ENCODE measurements around the gene DAB1.

The DAB1 gene

GRCh38 chr1:57423656-57424211 is at the start of gene DAB1:
Gene DAB1, minus strand, starts transcription at chr1:57424060. Its CDS starts 133,030 bp downstream, at chr1:57291030.
- DNase-seq: no peak

- no peak for DNase-seq
These were observed 49.6 kb upstream of the DAB1 start for GRCh38 chr1:57473448-57473847.

DNA sequence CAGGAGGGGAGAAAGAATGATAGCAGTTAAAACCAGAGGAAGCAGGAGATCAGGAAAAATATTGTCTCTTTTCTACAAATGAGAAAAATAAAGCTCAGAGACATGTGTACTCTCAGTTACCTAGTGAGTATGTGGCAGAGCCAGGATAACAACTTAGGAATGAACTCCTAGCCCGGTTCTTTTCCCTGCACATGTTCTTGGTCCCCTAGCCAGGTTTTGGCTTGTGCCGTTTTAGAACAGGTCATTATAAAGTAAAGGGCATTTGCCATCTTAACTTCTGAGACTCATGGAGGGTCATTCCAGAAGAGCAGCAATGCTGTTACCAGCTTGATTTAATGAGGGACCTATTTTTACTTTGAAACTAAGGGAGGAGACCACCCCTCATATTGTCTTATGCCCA is 48.1 kb upstream of the DAB1 start:
- no peak for DNase-seq

DNA sequence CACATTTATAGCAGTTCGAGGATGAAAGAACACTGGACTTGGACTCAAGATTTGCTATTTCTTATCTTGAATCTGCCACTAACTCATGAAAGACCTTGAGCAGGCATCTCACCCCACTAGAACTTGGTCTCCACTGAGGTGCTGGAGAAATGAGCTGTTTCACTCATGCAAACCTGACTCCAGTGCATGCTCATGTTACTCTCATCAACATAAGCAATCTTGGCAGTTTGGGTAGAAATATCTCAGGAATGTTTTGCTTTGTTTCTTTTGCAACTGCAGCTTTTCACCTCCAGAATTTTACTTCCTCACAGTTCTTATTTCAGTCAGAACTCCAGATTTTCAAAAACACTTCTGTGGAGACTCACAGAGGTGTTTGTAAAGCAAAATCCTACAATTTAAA is 46.2 kb upstream of the DAB1 start:
- no peak for DNase-seq

DNA sequence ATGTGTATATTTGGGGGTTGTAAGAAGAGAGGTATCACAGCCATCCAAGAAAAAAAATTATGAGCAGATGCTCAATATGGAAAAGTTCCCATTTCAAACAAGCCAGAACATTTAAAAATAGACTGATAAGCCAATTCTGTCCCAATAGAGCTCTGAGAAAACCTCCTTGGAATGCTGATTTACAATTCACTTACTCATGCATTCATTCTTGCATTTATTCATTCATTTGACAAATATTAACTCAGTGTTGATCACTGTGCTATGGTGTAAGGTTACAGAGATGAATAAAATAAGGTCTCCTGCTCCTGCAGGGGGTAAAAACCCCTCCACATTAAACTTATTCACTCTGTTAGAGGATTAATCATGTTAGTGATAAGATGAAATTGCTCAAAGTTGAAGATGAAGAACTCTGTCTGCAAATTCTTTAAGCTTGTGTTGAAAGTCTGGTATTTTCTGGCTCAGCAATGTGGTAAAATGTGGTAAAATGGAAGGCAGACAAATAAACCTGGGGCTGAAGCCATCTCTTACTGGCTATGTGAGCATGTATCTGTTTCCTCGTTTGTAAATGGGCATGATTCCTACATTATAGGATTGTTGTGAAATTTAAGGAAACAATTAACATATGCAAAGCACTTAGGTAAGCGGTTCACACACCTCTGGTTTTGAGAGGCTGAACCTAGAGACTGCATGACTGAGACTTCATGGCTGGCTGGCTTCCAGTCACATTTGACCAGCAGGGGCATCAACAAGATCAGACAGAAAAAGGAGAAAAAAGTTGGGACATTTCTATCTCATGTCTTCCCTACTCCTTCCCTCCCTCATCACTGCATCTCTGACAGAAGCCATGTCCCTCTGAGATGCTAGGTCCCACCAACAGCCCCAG is 45.0 kb upstream of the DAB1 start:
- DNase-seq: no peak

DNA sequence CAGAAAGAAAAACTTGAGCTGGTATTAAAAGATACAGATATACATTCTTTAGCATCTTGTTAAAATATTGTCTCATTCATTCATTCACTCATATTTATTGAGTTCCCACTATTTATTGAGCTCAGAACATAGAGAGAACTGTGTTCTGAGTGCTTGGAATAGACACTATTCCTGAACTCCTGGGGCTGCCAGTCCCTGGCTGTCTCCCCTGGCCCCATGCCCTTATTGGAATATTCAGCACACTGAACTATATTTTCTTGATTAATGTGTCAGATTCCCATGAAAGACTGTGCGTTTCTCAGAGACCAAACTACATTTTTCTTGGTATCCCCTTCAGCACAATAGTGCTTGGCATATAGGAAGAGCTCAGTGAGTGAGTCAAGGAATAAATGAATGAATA is 44.0 kb upstream of the DAB1 start:
- DNase-seq: no peak

DNA sequence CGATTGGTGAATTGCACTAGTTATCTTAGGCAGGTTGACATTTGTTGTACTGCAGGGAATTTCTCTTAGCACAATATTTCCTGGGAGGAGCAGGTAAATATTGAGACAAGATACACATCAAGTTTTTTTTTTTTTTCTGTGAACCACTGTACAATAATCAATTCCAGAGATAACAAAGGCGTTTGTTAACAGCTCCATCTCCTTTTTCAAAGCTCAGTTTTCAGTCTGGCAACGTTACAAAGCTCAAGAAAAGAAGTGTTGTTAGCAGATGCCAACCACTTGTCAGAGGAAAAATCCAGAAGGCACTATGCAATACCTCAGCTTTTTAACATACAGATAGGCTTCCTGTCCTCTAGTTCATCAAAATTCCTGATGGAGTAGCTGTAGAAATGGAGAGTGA is 40.9 kb upstream of the DAB1 start:
- DNase-seq: no peak

DNA sequence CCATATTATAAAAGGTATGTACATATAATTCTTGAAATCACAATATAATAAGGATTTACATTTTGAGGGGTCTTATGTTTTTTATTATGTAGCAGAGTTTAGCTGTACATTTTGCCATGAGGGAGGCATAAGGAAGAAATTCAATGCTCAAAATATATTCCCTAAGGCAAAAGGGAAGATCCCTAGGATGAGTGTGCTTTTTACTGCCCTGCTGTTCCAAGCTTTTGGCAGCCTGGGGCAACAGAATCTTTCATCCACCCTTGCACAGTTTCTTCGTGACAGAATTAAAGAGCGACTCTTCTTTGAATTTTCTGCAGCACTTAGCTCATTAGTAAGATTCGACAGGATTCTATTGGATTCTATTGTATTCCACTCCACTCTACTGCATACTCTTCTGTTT is 39.5 kb upstream of the DAB1 start:
- DNase-seq: no peak

DNA sequence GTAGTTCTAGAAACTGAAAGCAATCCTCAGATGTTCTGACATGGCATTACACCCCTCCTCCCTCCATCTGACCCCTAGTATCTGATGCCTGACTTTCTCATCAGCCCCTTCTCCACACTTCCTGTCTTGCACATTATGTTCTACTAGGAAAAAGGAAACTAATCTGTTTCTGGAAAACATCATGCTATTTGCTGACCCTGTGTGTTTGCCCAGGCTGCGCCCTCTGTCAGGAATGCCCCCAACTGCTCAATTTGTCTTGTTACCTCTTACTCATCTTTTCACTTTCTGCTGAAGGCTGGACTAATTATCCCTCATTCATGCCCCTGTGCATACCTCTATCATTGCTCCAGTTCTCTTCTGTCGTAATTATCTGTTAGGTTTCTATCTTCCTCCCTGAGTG is 37.5 kb upstream of the DAB1 start:
- no peak for DNase-seq

- no peak for DNase-seq
These were observed 27.7 kb upstream of the DAB1 start for GRCh38 chr1:57451516-57451915.

GRCh38 chr1:57450981-57451380 is 27.1 kb upstream of the DAB1 start:
- DNase-seq: no peak

DNA sequence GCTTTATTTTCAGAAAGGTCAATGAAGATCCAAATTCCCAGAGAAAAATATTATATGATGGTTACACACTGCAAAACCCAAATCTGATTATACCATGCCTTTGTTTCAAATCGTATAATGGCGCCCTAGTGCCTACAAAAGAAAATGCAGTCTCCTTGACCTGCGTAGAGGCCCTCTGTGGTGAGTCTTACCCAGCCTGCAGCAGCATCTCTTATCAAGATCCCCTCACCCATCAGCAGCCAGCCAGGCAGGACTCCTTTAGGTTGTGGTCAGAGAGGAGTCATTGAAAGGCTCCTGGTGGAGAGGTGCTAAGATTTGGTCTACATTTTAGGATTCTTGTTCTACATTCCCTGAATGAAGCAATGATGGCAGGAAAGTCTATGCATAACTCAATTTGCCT is 23.7 kb upstream of the DAB1 start:
- no peak for DNase-seq

DNA sequence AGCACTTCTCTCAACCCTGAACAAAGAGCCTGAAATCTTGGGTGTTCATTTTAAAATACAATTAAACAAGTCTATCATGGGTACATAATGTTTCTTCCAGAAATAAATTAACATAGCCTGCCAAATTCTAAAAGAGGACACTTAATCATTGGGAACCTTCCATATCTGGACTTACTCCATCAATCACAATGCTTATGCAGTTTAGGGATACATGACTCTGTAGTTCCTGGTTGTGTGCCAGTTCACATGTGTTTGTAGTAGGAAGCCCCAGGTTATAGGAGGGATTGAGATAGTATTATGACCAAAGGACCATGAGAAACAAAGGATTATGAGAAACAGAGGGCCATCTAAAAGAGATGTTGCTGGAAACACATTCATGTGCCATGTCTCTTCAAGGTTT is 19.1 kb upstream of the DAB1 start:
- no peak for DNase-seq

- no peak for DNase-seq
These were observed 16.2 kb upstream of the DAB1 start for GRCh38 chr1:57440096-57440495.

GRCh38 chr1:57431400-57431799 is 7.5 kb upstream of the DAB1 start:
- no peak for DNase-seq

- no peak for DNase-seq
These were observed 569 bp upstream of the DAB1 start for GRCh38 chr1:57424231-57425027.

DNA sequence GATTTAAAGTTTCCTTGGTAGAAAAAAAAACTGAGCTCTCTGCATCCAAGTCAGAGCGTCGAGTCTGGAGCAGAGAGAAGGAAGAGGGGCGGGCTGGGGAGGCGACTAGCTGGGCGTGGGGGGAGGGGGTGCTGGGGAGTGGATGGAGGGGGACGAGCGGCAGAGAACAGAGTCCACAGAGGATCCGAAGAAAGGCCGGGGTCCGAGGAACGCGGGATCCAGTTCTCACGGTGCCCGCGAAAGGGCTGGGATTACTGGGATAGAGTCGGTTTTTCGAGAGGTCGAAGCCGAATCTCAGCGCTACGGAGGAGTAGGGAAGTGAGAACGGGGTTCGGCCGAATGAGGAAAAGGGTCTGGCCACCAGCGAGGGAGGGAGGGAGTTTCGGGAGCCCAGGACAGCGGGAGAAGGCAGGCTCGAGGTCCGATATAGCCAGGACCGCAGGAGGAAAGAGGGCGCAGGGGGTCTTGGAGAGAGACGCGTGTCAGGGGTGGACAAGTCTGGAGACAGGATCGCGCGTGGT is 665 bp downstream of the DAB1 start:
- DNase-seq: no peak

DNA sequence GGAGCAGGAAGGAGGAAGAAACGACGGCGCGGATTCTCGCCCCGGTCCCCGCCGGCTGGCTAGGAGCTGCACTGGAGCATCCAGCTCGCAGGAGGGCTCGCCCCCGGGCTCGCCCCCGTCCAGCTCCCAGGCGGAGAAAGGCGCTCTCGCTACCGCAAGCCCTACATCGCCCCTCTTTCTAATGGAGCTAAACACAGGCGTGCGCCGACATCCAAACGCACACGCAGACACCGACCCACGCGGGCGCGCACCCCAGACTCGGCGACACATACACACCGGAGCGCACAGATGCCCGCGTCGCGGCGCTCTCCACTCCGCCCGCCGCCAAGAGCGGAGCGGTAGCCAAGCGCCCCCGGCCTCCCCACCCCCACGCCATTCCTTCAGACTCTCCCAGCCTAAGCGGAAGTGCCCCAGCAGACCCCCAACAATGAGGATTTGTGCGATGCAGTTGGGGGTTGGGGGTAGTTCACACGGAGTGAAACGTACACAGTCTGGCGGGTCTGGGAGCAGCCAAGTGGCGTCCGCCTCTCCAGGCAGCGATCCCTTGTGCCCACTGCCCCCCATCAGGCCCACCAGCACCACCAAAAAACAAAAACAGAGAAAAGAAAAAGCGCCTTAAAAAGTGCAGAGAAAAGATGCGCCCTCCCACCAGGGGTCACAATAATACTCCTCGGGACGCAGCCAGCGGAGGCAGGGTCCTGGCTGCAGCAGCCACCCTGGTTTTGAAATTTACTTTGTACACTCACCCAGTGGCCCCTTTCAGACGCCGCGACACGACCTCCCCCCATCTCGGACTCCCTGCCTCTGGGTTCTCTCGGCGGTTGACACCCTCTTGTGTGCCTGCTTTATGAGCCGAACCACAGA is 1.4 kb downstream of the DAB1 start:
- DNase-seq: no peak

DNA sequence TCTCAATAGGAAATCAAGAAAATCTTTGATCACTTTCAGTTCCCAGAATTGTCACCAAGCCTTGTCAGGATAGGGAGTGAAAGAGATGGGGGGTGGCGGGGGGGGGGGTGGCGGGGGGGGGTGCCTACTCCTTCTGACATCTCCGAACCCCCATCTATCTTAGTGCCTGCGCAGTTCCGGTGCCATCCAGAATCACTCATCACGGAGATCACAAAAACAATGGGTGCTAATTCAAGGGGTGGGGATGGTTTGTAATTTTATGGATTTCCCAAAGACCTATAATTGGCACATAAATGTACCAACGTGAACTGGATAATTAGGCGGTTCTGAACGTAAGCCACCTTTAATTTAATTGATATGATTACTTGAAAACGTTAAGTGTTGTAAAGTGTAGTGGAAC is 2.1 kb downstream of the DAB1 start:
- no peak for DNase-seq

DNA sequence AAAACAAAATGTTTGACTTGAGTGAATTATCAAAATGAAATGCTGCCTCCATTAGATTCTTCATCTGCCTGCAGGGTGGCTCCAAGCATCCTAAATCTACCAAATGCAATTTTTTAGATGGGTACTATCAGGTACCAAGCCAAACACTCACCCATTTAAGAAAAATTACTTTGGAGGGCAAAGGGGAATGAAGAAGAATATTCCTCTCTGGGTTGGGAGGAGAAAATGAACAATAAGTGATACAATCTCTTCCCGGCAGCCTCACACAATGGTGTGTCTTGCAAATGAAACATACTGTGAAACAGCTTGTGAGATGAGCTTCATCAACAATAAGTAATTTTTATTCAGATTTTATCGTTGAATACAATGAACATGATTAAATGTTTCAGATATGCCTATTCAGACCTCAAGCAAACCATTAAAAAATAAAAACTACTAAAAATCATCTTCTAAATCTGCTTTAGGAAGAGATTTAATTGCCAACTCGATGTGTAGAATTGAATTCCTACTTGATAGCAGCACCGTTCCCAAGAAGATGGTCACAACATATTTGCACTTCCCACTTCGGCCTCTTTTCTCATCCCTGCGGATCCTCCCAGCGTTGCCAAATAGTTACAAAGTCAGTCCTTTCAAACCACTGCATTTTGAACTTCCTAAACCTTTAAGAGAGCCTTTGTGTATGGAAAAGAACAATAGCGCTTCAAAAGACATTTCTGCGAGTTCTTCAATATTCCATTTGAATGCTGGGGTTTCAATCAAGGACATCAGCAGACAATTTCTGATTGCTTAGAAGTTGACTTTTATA is 2.7 kb downstream of the DAB1 start:
- DNase-seq: no peak

DNA sequence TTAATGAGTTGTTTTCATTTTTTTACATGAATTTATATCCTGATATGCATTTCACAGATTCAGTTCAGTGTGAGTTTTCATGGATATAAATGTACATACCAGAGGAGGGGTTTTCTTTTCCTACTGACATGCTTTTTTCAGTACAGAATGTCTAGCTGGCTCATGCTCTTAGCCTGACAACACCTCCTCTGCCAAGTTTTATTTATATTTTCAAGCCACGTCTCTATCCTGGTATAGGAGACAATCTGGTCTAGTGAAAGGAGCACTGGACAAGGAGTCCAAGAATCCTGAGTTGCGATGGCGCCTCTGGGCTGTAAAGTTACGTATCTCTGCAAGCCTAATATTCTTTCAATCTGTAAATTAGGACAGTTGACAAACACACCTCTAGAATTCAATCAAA is 4.9 kb downstream of the DAB1 start:
- no peak for DNase-seq

DNA sequence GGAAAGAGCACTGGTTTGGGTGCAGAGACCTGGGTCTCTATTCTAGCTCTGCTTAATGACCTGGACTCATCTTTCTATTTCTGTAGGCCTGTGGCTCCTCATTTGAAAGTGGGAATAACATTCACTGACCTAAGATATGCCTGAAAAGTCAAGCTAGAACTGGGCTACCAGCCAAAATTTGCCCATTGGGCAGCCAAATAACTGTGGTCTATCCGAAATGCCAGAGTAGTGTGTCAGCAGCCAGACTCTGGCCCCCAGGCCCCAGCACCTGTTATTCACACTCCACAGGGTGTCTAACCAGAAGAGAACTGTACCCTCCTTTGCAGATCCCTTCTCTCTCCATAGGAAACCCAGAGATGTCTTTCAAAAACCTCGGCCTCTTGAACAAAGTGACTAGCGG is 12.6 kb downstream of the DAB1 start:
- DNase-seq: no peak

Measured in SIG-M5 (cell line).